ENCODE measurements around the gene OXCT1. TPM values are rescaled to one million over a fixed set of nuclear protein-coding genes. Genes with fewer than 3 reads are reported as not detected.

Gene OXCT1
- total and polyA plus RNA-seq, 9 of the 15 experiments (the other 6 are each of a cell fraction or from before 2014, with no cell fraction given), result 24.7 to 61.2 (median 41.9) TPM

GRCh38 chr5:41848983-41849382 is 21.2 kb downstream of the OXCT1 start (continued):
- TF ChIP-seq VEZF1 (CRISPR knock-in tag; IDR thresholded peaks at IDR 0.05) (peak; percentile 62; the same call in 1 of the 2 replicates), FIP1L1 (IDR thresholded peaks at IDR 0.05; ENCODE audit: low read depth, low read length, poor library complexity, severe bottlenecking) (no peak), CHD4 (IDR thresholded peaks at IDR 0.05; ENCODE audit: insufficient read depth, insufficient replicate concordance, low read depth, low read length, poor library complexity, severe bottlenecking) (no peak), CTBP1 (IDR thresholded peaks at IDR 0.05; ENCODE audit: borderline replicate concordance) (peak; percentile 85), STAT5A (IDR thresholded peaks at IDR 0.05; ENCODE audit: borderline replicate concordance, low read length) (peak; percentile 48; the same call in 1 of the 2 replicates), NCOR1 (IDR thresholded peaks at IDR 0.05) (peak; percentile 40; the same call in 1 of the 2 replicates), CBFA2T2 (conservative IDR thresholded peaks at IDR 0.05) (peak; percentile 52), ATF2 (CRISPR knock-in tag; IDR thresholded peaks at IDR 0.05) (no peak), ZNF77 (CRISPR knock-in tag; IDR thresholded peaks at IDR 0.05) (no peak), ZBTB34 (CRISPR knock-in tag; IDR thresholded peaks at IDR 0.05) (no peak), MECOM (CRISPR knock-in tag; IDR thresholded peaks at IDR 0.05) (peak; percentile 52; the same call in 1 of the 2 replicates), E2F1 (CRISPR knock-in tag; IDR thresholded peaks at IDR 0.05) (no peak), CBFA2T3 (IDR thresholded peaks at IDR 0.05) (peak; percentile 75), ZNF512 (tag; IDR thresholded peaks at IDR 0.05) (no peak), POLR2AphosphoS2 (IDR thresholded peaks at IDR 0.05; ENCODE audit: low read length) (no peak), ZNF830 (CRISPR knock-in tag; IDR thresholded peaks at IDR 0.05) (no peak), ZNF212 (CRISPR knock-in tag; IDR thresholded peaks at IDR 0.05) (no peak), ATF4 (CRISPR knock-in tag; IDR thresholded peaks at IDR 0.05) (no peak), MEIS2 (IDR thresholded peaks at IDR 0.05; ENCODE audit: partially characterized antibody) (peak; percentile 53), MAFG (tag; conservative IDR thresholded peaks at IDR 0.05) (0 out of 2 replicates have a peak, but pooled peaks have one; percentile 10), ATF7 (IDR thresholded peaks at IDR 0.05) (no peak), LEF1 (IDR thresholded peaks at IDR 0.05) (peak; percentile 89), ZNF699 (CRISPR knock-in tag; IDR thresholded peaks at IDR 0.05; ENCODE audit: insufficient replicate concordance) (no peak)

Data from K562 (cell line).